ENCODE results near the gene GNB1L. TPM values are rescaled to one million over a fixed set of nuclear protein-coding genes. Genes with fewer than 3 reads are reported as not detected.

GNB1L gene
- total and polyA plus RNA-seq, 9 of the 15 experiments (the other 6 are each of a cell fraction or from before 2014, with no cell fraction given) = 0.56 to 50.5 (median 10.2) TPM

GRCh38 chr22:19892257-19892879 lies 37.7 kb upstream of the GNB1L start (continued):
- no peak for TF ChIP-seq RBM25 (IDR thresholded peaks at IDR 0.05; ENCODE audit: low read depth, low read length, severe bottlenecking)
- TF ChIP-seq CTCF (IDR thresholded peaks at IDR 0.05 in 2 of 3, conservative IDR thresholded peaks at IDR 0.05 in 1 of 3; ENCODE audit: insufficient read depth in 2 of 3, low read depth in 1 of 3, low read length in 3 of 3) = 0 out of 6 replicates have a peak, but pooled peaks of 1 of the 3 experiments have one; percentile 7
- TF ChIP-seq HCFC1 (IDR thresholded peaks at IDR 0.05; ENCODE audit: low read depth, low read length) = 0 out of 2 replicates have a peak, but pooled peaks have one; percentile 1
- no peak for TF ChIP-seq SRSF9 (IDR thresholded peaks at IDR 0.05; ENCODE audit: borderline replicate concordance, low read depth, low read length)
- TF ChIP-seq ETV6 (IDR thresholded peaks at IDR 0.05; ENCODE audit: borderline replicate concordance in 1 of 2, low read depth in 2 of 2, low read length in 1 of 2) = peak in 1 of 2 experiments; percentile 36; a peak in 1 of 4 replicates
- no peak for TF ChIP-seq ETV6 (CRISPR knock-in tag; IDR thresholded peaks at IDR 0.05; ENCODE audit: borderline replicate concordance)
- no peak for TF ChIP-seq ZNF224 (CRISPR knock-in tag; IDR thresholded peaks at IDR 0.05)
- 0 out of 2 replicates have a peak, but pooled peaks have one; percentile 49 for TF ChIP-seq RB1 (IDR thresholded peaks at IDR 0.05; ENCODE audit: low read depth)
- TF ChIP-seq ZNF592 (IDR thresholded peaks at IDR 0.05) = no peak; the same call in 1 of the 2 replicates
- TF ChIP-seq MBD1 (CRISPR knock-in tag; IDR thresholded peaks at IDR 0.05) = no peak; the same call in 1 of the 2 replicates
- TF ChIP-seq ETS1 (conservative IDR thresholded peaks at IDR 0.05; ENCODE audit: control insufficient read depth, low read depth, low read length) = peak; percentile 68; the same call in 1 of the 2 replicates
- TF ChIP-seq NFE2L1 (tag; IDR thresholded peaks at IDR 0.05; ENCODE audit: borderline replicate concordance, low read depth) = no peak
- TF ChIP-seq POLR3G (IDR thresholded peaks at IDR 0.05; ENCODE audit: extremely low read depth, insufficient read length, insufficient replicate concordance) = no peak
